IMR-90 (cell line): Measurements from ENCODE around the gene ATXN1. TPM values are rescaled to one million over a fixed set of nuclear protein-coding genes. Genes with fewer than 3 reads are reported as not detected.

Experiments used
- ATAC-seq: fragments of 200-7000 bp; cut with Tn5 transposase; 2 replicates; pipeline ENCODE4 v1.9.1; 2020; ENCODE audit warnings: low read depth, mild to moderate bottlenecking, moderate library complexity
- BruUV-seq: library from RNA; stranded (reverse); fragments of 400-500 nt; replicated peaks from 2 replicates; lab custom pipeline; 2021; lab: Mats Ljungman, UMichigan
- CTCF ChIA-PET: fragments of 300-600 bp; formaldehyde crosslinking; extraction: SDS; loops from one replicate; lab custom pipeline; 2021; ENCODE audit warnings: antibody characterized with exemption; lab: Yijun Ruan, JAX
- POLR2A ChIA-PET: fragments of 300-600 bp; sonication (Branson Sonifier 250); formaldehyde crosslinking; loops from one replicate; lab custom pipeline; 2022; ENCODE audit warnings: antibody characterized with exemption; ENCODE audit not compliant: unreplicated experiment; lab: Charles Lee
- DNase-seq: peaks from one replicate; pipeline ENCODE4 v3.0.0; 2013
- H2AFZ ChIP-seq: replicated peaks from 2 replicates; pipeline ENCODE3; 2013; ENCODE audit warnings: low read length, mild to moderate bottlenecking; ENCODE audit not compliant: poor library complexity
- H2AK5ac ChIP-seq: 2 replicates; pipeline ENCODE4 v1.6.1; 2013; ENCODE audit warnings: low read depth, low read length, inconsistent platforms
- H2AK9ac ChIP-seq: replicated peaks from 2 replicates; pipeline ENCODE3; 2013; ENCODE audit warnings: mild to moderate bottlenecking, low read depth, low read length, moderate library complexity; ENCODE audit not compliant: poor library complexity
- H2BK120ac ChIP-seq: 2 replicates; pipeline ENCODE4 v1.6.1; 2013; ENCODE audit warnings: low read depth, low read length, inconsistent platforms
- H2BK15ac ChIP-seq: 3 replicates; pipeline ENCODE4 v1.6.1; 2013; ENCODE audit warnings: low read depth, low read length, inconsistent platforms
- H2BK20ac ChIP-seq: 2 replicates; pipeline ENCODE4 v1.6.1; 2013; ENCODE audit warnings: low read depth, mild to moderate bottlenecking, inconsistent platforms, low read length, moderate library complexity
- H2BK5ac ChIP-seq: 2 replicates; pipeline ENCODE4 v1.6.1; 2013; ENCODE audit warnings: mild to moderate bottlenecking, low read depth, low read length, inconsistent platforms; ENCODE audit not compliant: poor library complexity, severe bottlenecking
- H3K14ac ChIP-seq: replicated peaks from 2 replicates; pipeline ENCODE4 v1.6.1; 2013; ENCODE audit warnings: low read depth, low read length, inconsistent platforms
- H3K18ac ChIP-seq: 2 replicates; pipeline ENCODE4 v1.6.1; 2013; ENCODE audit warnings: low read depth, low read length, control low read depth
- H3K23ac ChIP-seq: 2 replicates; pipeline ENCODE4 v1.6.1; 2013; ENCODE audit warnings: low read depth, low read length, inconsistent platforms
- H3K27ac ChIP-seq: 2 replicates; pipeline ENCODE4 v1.5.1; 2013; ENCODE audit warnings: mild to moderate bottlenecking, control low read depth, low read length; ENCODE audit not compliant: insufficient read depth
- H3K27me3 ChIP-seq: 2 replicates; pipeline ENCODE4 v1.6.1; 2013; ENCODE audit warnings: low read length; ENCODE audit not compliant: control insufficient read depth, insufficient read depth
- H3K36me3 ChIP-seq: 2 replicates; pipeline ENCODE4 v1.6.1; 2013; ENCODE audit warnings: low read length, mixed read lengths; ENCODE audit not compliant: control insufficient read depth, insufficient read depth
- H3K4ac ChIP-seq: 2 replicates; pipeline ENCODE4 v1.6.1; 2013; ENCODE audit warnings: low read depth, low read length, inconsistent platforms
- H3K4me1 ChIP-seq: 2 replicates; pipeline ENCODE4 v1.6.1; 2013; ENCODE audit warnings: low read length, mixed read lengths; ENCODE audit not compliant: control insufficient read depth, insufficient read depth
- H3K4me2 ChIP-seq: 2 replicates; pipeline ENCODE4 v1.6.1; 2013; ENCODE audit warnings: low read depth, mild to moderate bottlenecking, control low read depth, low read length, moderate library complexity
- H3K4me3 ChIP-seq: 2 replicates; pipeline ENCODE4 v1.5.1; 2013; ENCODE audit warnings: low read depth, mild to moderate bottlenecking, control low read depth, low read length, moderate library complexity; ENCODE audit not compliant: insufficient read depth
- H3K56ac ChIP-seq: 2 replicates; pipeline ENCODE4 v1.6.1; 2013; ENCODE audit warnings: low read length, inconsistent platforms; ENCODE audit not compliant: insufficient read depth; ENCODE audit errors: extremely low read depth
- H3K79me1 ChIP-seq, 2 experiments: 2 replicates each; pipeline ENCODE4 v1.6.1; 2013; ENCODE audit warnings: low read length in 2 of 2, inconsistent platforms in 1 of 2, low read depth in 1 of 2
- H3K9ac ChIP-seq: 2 replicates; pipeline ENCODE4 v1.6.1; 2013; ENCODE audit warnings: low read depth, low read length, control low read depth
- H3K9me1 ChIP-seq: 2 replicates; pipeline ENCODE4 v1.6.1; 2013; ENCODE audit warnings: low read length, inconsistent platforms; ENCODE audit not compliant: insufficient read depth
- H3K9me3 ChIP-seq: 2 replicates; pipeline ENCODE4 v1.6.1; 2013; ENCODE audit warnings: low read length; ENCODE audit not compliant: control insufficient read depth, insufficient read depth
- H4K20me1 ChIP-seq: 2 replicates; pipeline ENCODE4 v1.6.1; 2013; ENCODE audit warnings: low read length, inconsistent platforms; ENCODE audit not compliant: insufficient read depth
- H4K5ac ChIP-seq: 2 replicates; pipeline ENCODE4 v1.6.1; 2013; ENCODE audit warnings: mild to moderate bottlenecking, low read depth, low read length, control low read depth
- H4K8ac ChIP-seq, 2 experiments: 2 replicates each; pipeline ENCODE4 v1.6.1; 2013; ENCODE audit warnings: low read depth in 2 of 2, low read length in 2 of 2, control low read depth in 1 of 2, inconsistent platforms in 1 of 2
- H4K91ac ChIP-seq: 2 replicates; pipeline ENCODE4 v1.6.1; 2013; ENCODE audit warnings: low read depth, low read length, inconsistent platforms; ENCODE audit not compliant: insufficient read depth
- BHLHE40 ChIP-seq: fragments of 150-350 bp; IDR thresholded peaks from 2 replicates; pipeline ENCODE4 v1.6.1; 2016; ENCODE audit warnings: mild to moderate bottlenecking, low read depth, low read length
- CEBPB ChIP-seq: IDR thresholded peaks from 2 replicates; pipeline ENCODE4 v1.6.1; 2012; ENCODE audit warnings: low read depth, low read length, improper control_type of control experiment
- CHD1 ChIP-seq: IDR thresholded peaks from 2 replicates; pipeline ENCODE4 v1.6.1; 2012; ENCODE audit warnings: low read depth, low read length, improper control_type of control experiment
- FOS ChIP-seq: fragments of 150-350 bp; IDR thresholded peaks from 2 replicates; pipeline ENCODE4 v1.6.1; 2016; ENCODE audit warnings: low read depth, low read length
- MAFK ChIP-seq: IDR thresholded peaks from 2 replicates; pipeline ENCODE4 v1.6.1; 2012; ENCODE audit warnings: low read depth, low read length, improper control_type of control experiment
- MAZ ChIP-seq: IDR thresholded peaks from 2 replicates; pipeline ENCODE4 v1.6.1; 2012; ENCODE audit warnings: low read depth, mild to moderate bottlenecking, low read length, improper control_type of control experiment, moderate library complexity, borderline replicate concordance
- MXI1 ChIP-seq: IDR thresholded peaks from 2 replicates; pipeline ENCODE4 v1.6.1; 2012; ENCODE audit warnings: low read depth, mild to moderate bottlenecking, low read length, moderate library complexity, borderline replicate concordance
- NFE2L2 ChIP-seq: fragments of 150-350 bp; IDR thresholded peaks from 2 replicates; pipeline ENCODE4 v1.6.1; 2016; ENCODE audit warnings: low read depth, mild to moderate bottlenecking, low read length
- POLR2A ChIP-seq: IDR thresholded peaks from 2 replicates; pipeline ENCODE4 v1.6.1; 2012; ENCODE audit warnings: mild to moderate bottlenecking, low read depth, low read length
- SMC3 ChIP-seq: fragments of 150-350 bp; IDR thresholded peaks from 2 replicates; pipeline ENCODE4 v1.6.1; 2016; ENCODE audit warnings: low read depth, mild to moderate bottlenecking, antibody characterized with exemption, low read length, moderate library complexity
- WGBS, 2 experiments: methylation state at CpG; one replicate each; pipeline versions ENCODE4 v1.1.5 to v1.1.7; 2013; ENCODE audit warnings: missing lambda C conversion rate in 2 of 2; ENCODE audit not compliant: insufficient read length in 1 of 2; ENCODE audit errors: extremely low coverage in 2 of 2; 5-methylcytosine and 5-hydroxymethylcytosine counted together
- dilution Hi-C: fragments of 300-500 bp; cut with HindIII; formaldehyde crosslinking; loops from one replicate; pipeline ENCODE4 v1.14.3; 2018; ENCODE audit warnings: low sequenced_read_pairs; ENCODE audit not compliant: unreplicated experiment
- in situ Hi-C: fragments of 300-500 bp; cut with MboI; formaldehyde crosslinking; loops from 3 replicates; pipeline ENCODE4 v1.14.3; 2019; ENCODE audit warnings: low sequenced_read_pairs, inconsistent platforms, mixed read lengths
- intact Hi-C: fragments of 100-400 bp; cut with micrococcal nuclease; formaldehyde crosslinking; loops from 2 replicates; pipeline ENCODE4 v1.10.0; 2022
- polyA plus RNA-seq, 3 experiments: library from polyadenylated mRNA; depleted of rRNA; stranded (reverse); fragments of >200 nt; gene quantifications; 2 replicates each; pipeline ENCODE4 v1.2.3, GENCODE V29; 2012; ENCODE audit warnings: low replicate concordance in 1 of 3
- total RNA-seq: library from RNA; depleted of rRNA; stranded (reverse); fragments of >200 nt; gene quantifications from 2 replicates; pipeline ENCODE4 v1.2.3, GENCODE V29; 2012
- TF ChIP-seq, protein P1 (sequence below): fragments of 150-350 bp; IDR thresholded peaks from 2 replicates; pipeline ENCODE4 v1.6.1; 2016; ENCODE audit warnings: low read depth, mild to moderate bottlenecking, low read length, moderate library complexity, borderline replicate concordance
- TF ChIP-seq, protein P2 (sequence below): fragments of 150-350 bp; IDR thresholded peaks from 2 replicates; pipeline ENCODE4 v1.6.1; 2017; ENCODE audit warnings: mild to moderate bottlenecking, antibody characterized with exemption, low read length, low read depth
- TF ChIP-seq, protein P3 (sequence below): conservative IDR thresholded peaks from 2 replicates; pipeline ENCODE4 v1.5.1; 2012; ENCODE audit warnings: mild to moderate bottlenecking, low read depth, low read length, improper control_type of control experiment

The ATXN1 gene
- total and polyA plus RNA-seq, 2 of the 4 experiments (the other 2 are of a cell fraction): 7.3 to 11.1 TPM

DNA sequence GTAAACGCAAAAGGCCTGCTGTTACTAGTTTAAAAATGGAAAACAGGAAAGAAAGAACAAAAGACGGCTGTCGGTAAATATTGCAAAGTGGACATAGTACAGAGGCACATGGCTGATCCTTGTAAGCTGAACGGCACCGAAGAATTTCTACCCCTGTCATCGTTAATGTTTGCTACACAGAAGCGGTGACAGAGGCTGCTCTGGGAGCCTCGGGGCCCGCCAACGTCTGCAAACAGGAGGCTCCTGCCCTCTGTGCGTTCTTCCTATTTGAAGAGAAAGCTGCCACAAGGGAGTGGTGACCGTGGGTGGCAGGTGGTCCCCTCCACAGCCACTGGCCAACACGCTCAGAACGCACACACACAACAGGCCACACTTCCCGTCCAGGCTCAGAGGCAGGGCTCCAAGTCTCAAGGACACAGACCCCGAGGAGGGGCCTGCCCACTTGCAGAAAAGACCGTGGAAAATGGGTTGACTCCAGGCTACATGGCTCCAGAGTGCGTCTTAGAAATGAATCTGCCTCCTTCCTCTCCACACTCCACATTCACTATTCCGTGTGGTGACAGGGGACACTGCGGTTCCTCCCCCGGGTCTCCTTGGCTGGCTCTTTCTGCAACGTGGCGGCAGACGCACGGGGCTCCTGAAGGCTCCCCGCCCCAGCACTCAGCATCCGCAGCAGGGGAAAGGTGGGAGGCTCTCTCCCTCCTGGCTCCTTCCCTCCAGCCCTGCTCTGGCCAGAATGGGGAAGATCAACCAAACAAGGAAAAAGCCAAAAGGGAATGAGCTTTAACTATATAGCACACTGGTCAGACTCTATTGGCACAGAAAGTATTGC, 458.3 kb downstream of the ATXN1 start (continued):
- TF ChIP-seq BHLHE40: no peak

GRCh38 chr6:16301511-16301910, 459.7 kb downstream of the ATXN1 start:
- intact Hi-C loops (no loop called here), in situ Hi-C loops (no loop called here), dilution Hi-C loops (no loop called here)
- Histone ChIP-seq H2BK15ac (no peak overlapping the region), H3K4me3 (no peak overlapping the region), H4K91ac (no peak overlapping the region), H3K23ac (no peak overlapping the region), H2AFZ (no peak overlapping the region), H3K4me2 (no peak overlapping the region), H4K8ac (no peak overlapping the region), H3K4ac (no peak overlapping the region), H3K36me3 (peaks cover 22% of the 10 kb centered on the region), H3K9me1 (no peaks in the 10 kb centered on the region), H3K27ac (no peak overlapping the region), H2BK120ac (no peak overlapping the region), H4K5ac (no peak overlapping the region), H3K18ac (no peak overlapping the region), H2BK20ac (no peak overlapping the region), H2BK5ac (no peak overlapping the region), H2AK9ac (no peak overlapping the region), H3K14ac (no peak overlapping the region), H3K79me1 (no peaks in the 10 kb centered on the region), H3K27me3 (no peaks in the 10 kb centered on the region), H3K4me1 (no peaks in the 10 kb centered on the region), H2AK5ac (no peak overlapping the region), H3K9ac (no peak overlapping the region), H3K9me3 (no peaks in the 10 kb centered on the region), H3K56ac (no peak overlapping the region), H4K20me1 (no peaks in the 10 kb centered on the region)
- BruUV-seq: no TSS peak
- DNase-seq (no peak), ATAC-seq (no peak)
- CTCF ChIA-PET: interaction anchor here (0.6 kb wide), 1 partner anchor 45 kb away, joined by 4 read pairs; no protein-coding TSS in a partner anchor
- no CpG with 5 or more reads among the region's 7 CpGs for WGBS, 2 experiments
- POLR2A ChIA-PET: no interaction called here
- TF ChIP-seq MAZ (no peak), SMC3 (no peak), POLR2A (no peak), BHLHE40 (no peak), FOS (no peak), NFE2L2 (no peak), MAFK (no peak), MXI1 (no peak), CEBPB (no peak), CHD1 (no peak)
- TF ChIP-seq, protein P1, sequence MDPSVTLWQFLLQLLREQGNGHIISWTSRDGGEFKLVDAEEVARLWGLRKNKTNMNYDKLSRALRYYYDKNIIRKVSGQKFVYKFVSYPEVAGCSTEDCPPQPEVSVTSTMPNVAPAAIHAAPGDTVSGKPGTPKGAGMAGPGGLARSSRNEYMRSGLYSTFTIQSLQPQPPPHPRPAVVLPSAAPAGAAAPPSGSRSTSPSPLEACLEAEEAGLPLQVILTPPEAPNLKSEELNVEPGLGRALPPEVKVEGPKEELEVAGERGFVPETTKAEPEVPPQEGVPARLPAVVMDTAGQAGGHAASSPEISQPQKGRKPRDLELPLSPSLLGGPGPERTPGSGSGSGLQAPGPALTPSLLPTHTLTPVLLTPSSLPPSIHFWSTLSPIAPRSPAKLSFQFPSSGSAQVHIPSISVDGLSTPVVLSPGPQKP: no peak
- TF ChIP-seq, protein P2, sequence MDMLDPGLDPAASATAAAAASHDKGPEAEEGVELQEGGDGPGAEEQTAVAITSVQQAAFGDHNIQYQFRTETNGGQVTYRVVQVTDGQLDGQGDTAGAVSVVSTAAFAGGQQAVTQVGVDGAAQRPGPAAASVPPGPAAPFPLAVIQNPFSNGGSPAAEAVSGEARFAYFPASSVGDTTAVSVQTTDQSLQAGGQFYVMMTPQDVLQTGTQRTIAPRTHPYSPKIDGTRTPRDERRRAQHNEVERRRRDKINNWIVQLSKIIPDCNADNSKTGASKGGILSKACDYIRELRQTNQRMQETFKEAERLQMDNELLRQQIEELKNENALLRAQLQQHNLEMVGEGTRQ: no peak
- TF ChIP-seq, protein P3, sequence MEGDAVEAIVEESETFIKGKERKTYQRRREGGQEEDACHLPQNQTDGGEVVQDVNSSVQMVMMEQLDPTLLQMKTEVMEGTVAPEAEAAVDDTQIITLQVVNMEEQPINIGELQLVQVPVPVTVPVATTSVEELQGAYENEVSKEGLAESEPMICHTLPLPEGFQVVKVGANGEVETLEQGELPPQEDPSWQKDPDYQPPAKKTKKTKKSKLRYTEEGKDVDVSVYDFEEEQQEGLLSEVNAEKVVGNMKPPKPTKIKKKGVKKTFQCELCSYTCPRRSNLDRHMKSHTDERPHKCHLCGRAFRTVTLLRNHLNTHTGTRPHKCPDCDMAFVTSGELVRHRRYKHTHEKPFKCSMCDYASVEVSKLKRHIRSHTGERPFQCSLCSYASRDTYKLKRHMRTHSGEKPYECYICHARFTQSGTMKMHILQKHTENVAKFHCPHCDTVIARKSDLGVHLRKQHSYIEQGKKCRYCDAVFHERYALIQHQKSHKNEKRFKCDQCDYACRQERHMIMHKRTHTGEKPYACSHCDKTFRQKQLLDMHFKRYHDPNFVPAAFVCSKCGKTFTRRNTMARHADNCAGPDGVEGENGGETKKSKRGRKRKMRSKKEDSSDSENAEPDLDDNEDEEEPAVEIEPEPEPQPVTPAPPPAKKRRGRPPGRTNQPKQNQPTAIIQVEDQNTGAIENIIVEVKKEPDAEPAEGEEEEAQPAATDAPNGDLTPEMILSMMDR: no peak
